ENCODE data around the gene ADAT2.
A peak's percentile ranks its signal among the peaks of the same experiment; 100 is the strongest.
"Not testable (repeated sequence)": the region's sequence is repeated elsewhere in the genome, so short reads cannot be mapped to it uniquely, and the experiment has no call there.

The ADAT2 gene

GRCh38 chr6:143450453-143451371, at the start of gene ADAT2, which contains the start of gene PEX3:
ADAT2 (minus strand) TSS chr6:143450695; CDS start chr6:143450658, 37 bp downstream.
PEX3 (plus strand) TSS chr6:143450805; CDS start chr6:143451043, 238 bp downstream.
- peak within 1 kb of the TSS; percentile 85 for H3K9ac ChIP-seq (ENCODE audit: low read length)
- H3K36me3 ChIP-seq (ENCODE audit: control insufficient read depth, insufficient read depth, low read length), result no peaks in the 10 kb centered on the region
- peak within 1 kb of the TSS; percentile 73 for H3K4me3 ChIP-seq (ENCODE audit: low read length)
- H3K4me1 ChIP-seq (ENCODE audit: control insufficient read depth, insufficient read depth, low read length), result peaks cover 7% of the 10 kb centered on the region
- no peaks in the 10 kb centered on the region for H3K9me3 ChIP-seq (ENCODE audit: control insufficient read depth, low read length)
- H3K27me3 ChIP-seq (ENCODE audit: control insufficient read depth, insufficient read depth, low read length), result no peaks in the 10 kb centered on the region

- no peaks in the 10 kb centered on the region for H3K36me3 ChIP-seq (ENCODE audit: control insufficient read depth, insufficient read depth, low read length)
- H3K9me3 ChIP-seq (ENCODE audit: control insufficient read depth, low read length), result no peaks in the 10 kb centered on the region
- H3K27me3 ChIP-seq (ENCODE audit: control insufficient read depth, insufficient read depth, low read length), result no peaks in the 10 kb centered on the region
- H3K4me3 ChIP-seq (ENCODE audit: low read length), result no peak overlapping the region
- no peak overlapping the region for H3K9ac ChIP-seq (ENCODE audit: low read length)
- H3K4me1 ChIP-seq (ENCODE audit: control insufficient read depth, insufficient read depth, low read length), result no peaks in the 10 kb centered on the region
Measured at GRCh38 chr6:143498428-143498827, 47.9 kb upstream of the ADAT2 start.

GRCh38 chr6:143496974-143497373, 46.5 kb upstream of the ADAT2 start:
- no peaks in the 10 kb centered on the region for H3K9me3 ChIP-seq (ENCODE audit: control insufficient read depth, low read length)
- no peaks in the 10 kb centered on the region for H3K27me3 ChIP-seq (ENCODE audit: control insufficient read depth, insufficient read depth, low read length)
- H3K9ac ChIP-seq (ENCODE audit: low read length), result no peak overlapping the region
- H3K4me1 ChIP-seq (ENCODE audit: control insufficient read depth, insufficient read depth, low read length), result no peaks in the 10 kb centered on the region
- H3K36me3 ChIP-seq (ENCODE audit: control insufficient read depth, insufficient read depth, low read length), result no peaks in the 10 kb centered on the region
- no peak overlapping the region for H3K4me3 ChIP-seq (ENCODE audit: low read length)

DNA sequence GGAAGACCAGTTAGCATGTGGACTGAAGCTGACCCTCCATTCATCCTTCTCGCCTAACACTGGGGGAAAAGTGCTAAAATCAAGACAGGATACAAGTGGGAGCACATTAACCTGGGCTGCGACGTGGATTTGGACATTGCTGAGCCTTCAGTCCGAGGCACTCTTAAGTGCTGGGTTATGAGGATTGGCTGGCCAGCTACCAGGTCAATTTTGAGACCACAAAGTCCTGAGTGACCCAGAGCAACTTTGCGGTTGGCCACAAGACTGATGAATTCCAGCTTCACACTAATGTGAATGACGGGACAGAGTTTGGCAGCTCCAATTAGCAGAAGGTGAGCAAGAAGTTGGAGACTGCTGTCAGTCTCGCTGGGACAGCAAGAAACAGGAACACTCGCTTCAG, 40.3 kb upstream of the ADAT2 start:
- H3K36me3 ChIP-seq (ENCODE audit: control insufficient read depth, insufficient read depth, low read length), result no peaks in the 10 kb centered on the region
- no peaks in the 10 kb centered on the region for H3K27me3 ChIP-seq (ENCODE audit: control insufficient read depth, insufficient read depth, low read length)
- H3K4me3 ChIP-seq (ENCODE audit: low read length), result no peak overlapping the region
- H3K9ac ChIP-seq (ENCODE audit: low read length), result no peak overlapping the region
- no peaks in the 10 kb centered on the region for H3K9me3 ChIP-seq (ENCODE audit: control insufficient read depth, low read length)
- H3K4me1 ChIP-seq (ENCODE audit: control insufficient read depth, insufficient read depth, low read length), result no peaks in the 10 kb centered on the region

GRCh38 chr6:143490244-143490643, 39.7 kb upstream of the ADAT2 start:
- Histone ChIP-seq H3K9me3 (ENCODE audit: control insufficient read depth, low read length) (no peaks in the 10 kb centered on the region), H3K27me3 (ENCODE audit: control insufficient read depth, insufficient read depth, low read length) (no peaks in the 10 kb centered on the region), H3K4me3 (ENCODE audit: low read length) (no peak overlapping the region), H3K9ac (ENCODE audit: low read length) (no peak overlapping the region), H3K4me1 (ENCODE audit: control insufficient read depth, insufficient read depth, low read length) (no peaks in the 10 kb centered on the region), H3K36me3 (ENCODE audit: control insufficient read depth, insufficient read depth, low read length) (no peaks in the 10 kb centered on the region)

- Histone ChIP-seq H3K4me1 (ENCODE audit: control insufficient read depth, insufficient read depth, low read length) (no peaks in the 10 kb centered on the region), H3K9me3 (ENCODE audit: control insufficient read depth, low read length) (no peaks in the 10 kb centered on the region), H3K36me3 (ENCODE audit: control insufficient read depth, insufficient read depth, low read length) (no peaks in the 10 kb centered on the region), H3K9ac (ENCODE audit: low read length) (no peak overlapping the region), H3K4me3 (ENCODE audit: low read length) (no peak overlapping the region), H3K27me3 (ENCODE audit: control insufficient read depth, insufficient read depth, low read length) (no peaks in the 10 kb centered on the region)
Measured at GRCh38 chr6:143486752-143487151, 36.3 kb upstream of the ADAT2 start.

DNA sequence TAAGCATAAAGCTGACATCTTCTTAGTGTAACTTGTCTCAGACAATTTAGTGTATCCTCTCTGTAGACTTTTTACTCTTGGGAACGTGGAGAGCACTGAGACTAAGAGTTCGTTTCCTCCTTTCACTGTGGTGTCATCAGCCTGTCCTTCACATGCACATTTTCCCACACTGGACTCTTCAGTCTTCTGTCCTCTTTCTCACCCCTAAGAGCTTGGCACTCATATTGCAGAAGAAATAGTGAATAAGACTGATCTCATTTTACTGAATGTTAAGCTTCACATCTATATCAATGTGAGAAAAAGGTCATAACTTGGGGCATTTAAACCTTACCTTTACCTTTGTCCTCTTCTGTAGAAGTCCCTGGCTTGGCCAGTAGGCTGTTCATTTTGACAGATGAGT, 35.5 kb upstream of the ADAT2 start:
- no peaks in the 10 kb centered on the region for H3K27me3 ChIP-seq (ENCODE audit: control insufficient read depth, insufficient read depth, low read length)
- H3K4me3 ChIP-seq (ENCODE audit: low read length), result no peak overlapping the region
- H3K36me3 ChIP-seq (ENCODE audit: control insufficient read depth, insufficient read depth, low read length), result no peaks in the 10 kb centered on the region

DNA sequence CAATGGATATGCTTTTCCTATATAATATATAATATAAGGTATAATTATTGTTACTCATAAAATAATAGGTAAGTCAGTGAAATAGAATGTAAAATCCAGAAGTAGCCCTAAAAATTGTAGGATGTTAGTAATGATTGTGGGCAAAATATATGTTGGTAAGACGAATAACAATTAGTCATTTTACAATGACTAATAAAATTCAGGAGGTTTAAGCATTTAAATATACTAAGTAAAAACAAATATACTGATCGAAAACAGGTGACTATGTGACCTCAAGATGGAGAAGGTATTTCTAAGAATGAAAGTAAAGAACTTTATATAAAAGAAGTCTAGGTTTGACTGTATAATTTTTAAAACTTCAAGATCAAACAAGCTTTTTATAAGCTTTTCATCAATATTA, 32.1 kb upstream of the ADAT2 start:
- Histone ChIP-seq H3K36me3 (ENCODE audit: control insufficient read depth, insufficient read depth, low read length) (no peaks in the 10 kb centered on the region), H3K9me3 (ENCODE audit: control insufficient read depth, low read length) (no peaks in the 10 kb centered on the region), H3K9ac (ENCODE audit: low read length) (no peak overlapping the region), H3K4me1 (ENCODE audit: control insufficient read depth, insufficient read depth, low read length) (no peaks in the 10 kb centered on the region), H3K27me3 (ENCODE audit: control insufficient read depth, insufficient read depth, low read length) (no peaks in the 10 kb centered on the region), H3K4me3 (ENCODE audit: low read length) (no peak overlapping the region)

More for the DNA sequence above, 35.5 kb upstream of the ADAT2 start:
- Histone ChIP-seq H3K9me3 (ENCODE audit: control insufficient read depth, low read length) (no peaks in the 10 kb centered on the region), H3K4me1 (ENCODE audit: control insufficient read depth, insufficient read depth, low read length) (no peaks in the 10 kb centered on the region), H3K9ac (ENCODE audit: low read length) (no peak overlapping the region)

DNA sequence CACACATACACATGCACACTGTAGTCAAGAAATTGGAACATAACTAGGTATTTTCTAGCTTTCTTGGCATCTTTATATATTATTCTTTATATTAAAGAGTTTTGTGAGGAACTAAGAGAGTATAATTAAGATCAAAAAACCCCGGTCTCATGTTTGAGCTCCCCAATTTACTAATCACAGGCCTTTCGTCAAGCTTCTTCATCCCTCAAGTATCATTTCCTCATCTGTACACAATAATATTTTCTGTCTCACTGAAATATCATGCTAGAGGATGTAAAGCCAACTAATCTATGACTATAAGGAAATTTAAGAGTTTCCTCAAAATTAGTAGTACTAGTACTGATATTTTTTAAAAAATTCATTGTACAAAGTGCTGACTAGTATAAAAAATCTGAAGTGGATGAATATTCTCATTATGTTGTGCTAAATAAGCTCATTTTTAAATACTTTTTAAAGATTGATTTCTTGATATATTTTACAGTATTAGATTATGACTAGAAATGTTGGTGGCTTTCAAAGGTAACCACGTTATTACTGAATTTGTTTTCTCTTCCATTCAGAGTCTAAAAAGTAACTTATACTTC, 28.1 kb upstream of the ADAT2 start:
- Histone ChIP-seq H3K4me1 (ENCODE audit: control insufficient read depth, insufficient read depth, low read length) (no peaks in the 10 kb centered on the region), H3K9ac (ENCODE audit: low read length) (no peak overlapping the region), H3K27me3 (ENCODE audit: control insufficient read depth, insufficient read depth, low read length) (no peaks in the 10 kb centered on the region), H3K9me3 (ENCODE audit: control insufficient read depth, low read length) (no peaks in the 10 kb centered on the region), H3K36me3 (ENCODE audit: control insufficient read depth, insufficient read depth, low read length) (no peaks in the 10 kb centered on the region), H3K4me3 (ENCODE audit: low read length) (no peak overlapping the region)

DNA sequence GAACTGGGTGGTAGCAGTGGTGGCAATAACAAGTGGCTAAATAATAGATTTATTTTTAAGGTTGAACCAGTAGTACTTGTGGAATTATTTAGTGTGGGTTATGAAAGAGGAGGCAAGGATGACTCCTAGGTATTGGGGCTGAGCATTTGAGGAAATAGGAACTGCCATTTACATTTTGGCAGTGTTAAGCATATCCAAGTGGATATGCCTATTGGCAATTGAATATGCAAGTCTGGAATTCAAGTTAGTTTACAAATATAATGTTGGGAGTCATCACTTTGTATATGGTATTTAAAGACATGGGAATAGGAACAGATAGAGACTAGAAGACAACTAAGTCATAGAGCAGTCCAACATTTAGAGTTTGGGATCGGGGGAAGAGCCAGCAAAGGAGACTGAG, 26.1 kb upstream of the ADAT2 start:
- no peaks in the 10 kb centered on the region for H3K9me3 ChIP-seq (ENCODE audit: control insufficient read depth, low read length)
- no peaks in the 10 kb centered on the region for H3K36me3 ChIP-seq (ENCODE audit: control insufficient read depth, insufficient read depth, low read length)
- no peak overlapping the region for H3K9ac ChIP-seq (ENCODE audit: low read length)
- H3K27me3 ChIP-seq (ENCODE audit: control insufficient read depth, insufficient read depth, low read length), result no peaks in the 10 kb centered on the region
- no peak overlapping the region for H3K4me3 ChIP-seq (ENCODE audit: low read length)
- no peaks in the 10 kb centered on the region for H3K4me1 ChIP-seq (ENCODE audit: control insufficient read depth, insufficient read depth, low read length)

GRCh38 chr6:143471822-143472221, 21.3 kb upstream of the ADAT2 start:
- no peak overlapping the region for H3K9ac ChIP-seq (ENCODE audit: low read length)
- H3K36me3 ChIP-seq (ENCODE audit: control insufficient read depth, insufficient read depth, low read length), result no peaks in the 10 kb centered on the region
- H3K9me3 ChIP-seq (ENCODE audit: control insufficient read depth, low read length), result no peaks in the 10 kb centered on the region
- no peak overlapping the region for H3K4me3 ChIP-seq (ENCODE audit: low read length)
- no peaks in the 10 kb centered on the region for H3K4me1 ChIP-seq (ENCODE audit: control insufficient read depth, insufficient read depth, low read length)
- H3K27me3 ChIP-seq (ENCODE audit: control insufficient read depth, insufficient read depth, low read length), result no peaks in the 10 kb centered on the region

- not testable (repeated sequence) for H3K9ac ChIP-seq (ENCODE audit: low read length); H3K4me3 ChIP-seq (ENCODE audit: low read length); H3K36me3 ChIP-seq (ENCODE audit: control insufficient read depth, insufficient read depth, low read length); H3K27me3 ChIP-seq (ENCODE audit: control insufficient read depth, insufficient read depth, low read length); H3K4me1 ChIP-seq (ENCODE audit: control insufficient read depth, insufficient read depth, low read length); H3K9me3 ChIP-seq (ENCODE audit: control insufficient read depth, low read length)
Measured at GRCh38 chr6:143468823-143469222, 18.3 kb upstream of the ADAT2 start.
